GM13976 (cell line): ENCODE results near the gene C12orf42.
"Not testable (repeated sequence)": the region's sequence is repeated elsewhere in the genome, so short reads cannot be mapped to it uniquely, and the experiment has no call there.

Source experiments
- DNase-seq: peaks from one replicate; pipeline ENCODE4 v3.0.0; 2012; ENCODE audit warnings: low spot score
- CTCF ChIP-seq: IDR thresholded peaks from 2 replicates; pipeline ENCODE4 v1.5.1; 2012; ENCODE audit warnings: borderline replicate concordance, mild to moderate bottlenecking; ENCODE audit not compliant: insufficient read depth; ENCODE audit errors: extremely low read depth, missing control alignments, control extremely low read depth
- in situ Hi-C: fragments of 300-500 bp; cut with MboI; formaldehyde crosslinking; loops from one replicate; pipeline ENCODE4 v1.12.0; 2022; ENCODE audit warnings: low sequenced_read_pairs, mixed read lengths, inconsistent platforms; ENCODE audit not compliant: unreplicated experiment

The C12orf42 gene

GRCh38 chr12:103444983-103445382, 50.8 kb downstream of the C12orf42 start:
- no peak for TF ChIP-seq CTCF
- in situ Hi-C loops = no loop called here
- no peak for DNase-seq

- no peak for TF ChIP-seq CTCF
- DNase-seq = no peak
- in situ Hi-C loops = no loop called here
These were observed 52.9 kb downstream of the C12orf42 start for GRCh38 chr12:103442822-103443221.

- TF ChIP-seq CTCF = no peak
- no peak for DNase-seq
- in situ Hi-C loops = no loop called here
These were observed 53.6 kb downstream of the C12orf42 start for GRCh38 chr12:103442182-103442555.

- DNase-seq = peak; percentile 68
- in situ Hi-C loops = no loop called here
- peak; percentile 24 for TF ChIP-seq CTCF
These were observed 54.2 kb downstream of the C12orf42 start for GRCh38 chr12:103441437-103442181.

GRCh38 chr12:103434165-103435105, 61.3 kb downstream of the C12orf42 start:
- in situ Hi-C loops, DNase-seq: not testable (repeated sequence)

GRCh38 chr12:103431950-103432349, 63.8 kb downstream of the C12orf42 start:
- in situ Hi-C loops = no loop called here
- TF ChIP-seq CTCF = no peak
- DNase-seq = no peak

GRCh38 chr12:103431387-103431786, 64.4 kb downstream of the C12orf42 start:
- in situ Hi-C loops = no loop called here

GRCh38 chr12:103425674-103426073, 70.1 kb downstream of the C12orf42 start:
- in situ Hi-C loops, DNase-seq: not testable (repeated sequence)

More at GRCh38 chr12:103431387-103431786, 64.4 kb downstream of the C12orf42 start:
- peak; percentile 19 for DNase-seq
- no peak for TF ChIP-seq CTCF

- in situ Hi-C loops, DNase-seq: not testable (repeated sequence)
These were observed 70.8 kb downstream of the C12orf42 start for GRCh38 chr12:103424849-103425586.
